HFFc6 (cell line): Measurements from ENCODE around the gene LIPH. TPM values are rescaled to one million over a fixed set of nuclear protein-coding genes. Genes with fewer than 3 reads are reported as not detected.

Source experiments
- DNase-seq: peaks from one replicate; pipeline ENCODE4 v3.0.0-alpha.2; 2018
- H3K27ac Mint-ChIP-seq: 2 replicates; pipeline ENCODE4 v1.8.0; 2020; ENCODE audit warnings: mild to moderate bottlenecking, mixed read lengths
- H3K27me3 Mint-ChIP-seq: 2 replicates; pipeline ENCODE4 v1.8.0; 2021; ENCODE audit warnings: mild to moderate bottlenecking, moderate library complexity, mixed read lengths; ENCODE audit not compliant: insufficient read depth
- H3K36me3 Mint-ChIP-seq: 2 replicates; pipeline ENCODE4 v1.8.0; 2021; ENCODE audit warnings: low read depth, mixed read lengths
- H3K4me1 Mint-ChIP-seq: 2 replicates; pipeline ENCODE4 v1.8.0; 2020; ENCODE audit warnings: low read depth, mixed read lengths
- H3K4me3 Mint-ChIP-seq: 2 replicates; pipeline ENCODE4 v1.8.0; 2020; ENCODE audit warnings: mild to moderate bottlenecking, moderate library complexity, mixed read lengths
- H3K9me3 Mint-ChIP-seq: 2 replicates; pipeline ENCODE4 v1.8.0; 2020; ENCODE audit warnings: mild to moderate bottlenecking, mixed read lengths
- CTCF ChIP-seq: fragments of 200-600 bp; sonication (generic); IDR thresholded peaks from 2 replicates; pipeline ENCODE4 v1.5.0; 2021; ENCODE audit warnings: antibody characterized with exemption, mild to moderate bottlenecking
- total RNA-seq, 6 experiments: library from RNA; stranded (reverse); fragmentation: NEBNext Ultra II Directional; extraction: Animal tissue kit (Norgen Biotek cat#: 25700); gene quantifications; 2 replicates in 1 of 6; 3 replicates in 5 of 6; pipeline ENCODE4 v1.2.3, GENCODE V29; 2021

Gene LIPH
- total RNA-seq, 6 experiments from 2014 or later, result 0.10 to 1.6 (median 0.26) TPM

- Mint-ChIP-seq H3K4me3 (no peak overlapping the region), H3K36me3 (no peaks in the 10 kb centered on the region), H3K27me3 (peaks cover 17% of the 10 kb centered on the region), H3K27ac (no peak overlapping the region), H3K9me3 (no peaks in the 10 kb centered on the region), H3K4me1 (no peaks in the 10 kb centered on the region)
- TF ChIP-seq CTCF, result no peak
- DNase-seq, result no peak
Measured at GRCh38 chr3:185521349-185522138, 30.8 kb downstream of the LIPH start.

GRCh38 chr3:185519021-185519420, 33.4 kb downstream of the LIPH start:
- Mint-ChIP-seq H3K36me3 (no peaks in the 10 kb centered on the region), H3K27me3 (peaks cover 18% of the 10 kb centered on the region), H3K4me3 (no peak overlapping the region)

GRCh38 chr3:185517387-185518130, 34.8 kb downstream of the LIPH start:
- no peak overlapping the region for H3K27ac Mint-ChIP-seq
- TF ChIP-seq CTCF, result no peak
- H3K4me1 Mint-ChIP-seq, result no peaks in the 10 kb centered on the region
- H3K9me3 Mint-ChIP-seq, result no peaks in the 10 kb centered on the region
- DNase-seq, result no peak
- peaks cover 24% of the 10 kb centered on the region for H3K27me3 Mint-ChIP-seq
- H3K36me3 Mint-ChIP-seq, result no peaks in the 10 kb centered on the region
- H3K4me3 Mint-ChIP-seq, result no peak overlapping the region

More at GRCh38 chr3:185519021-185519420, 33.4 kb downstream of the LIPH start:
- no peak for DNase-seq
- TF ChIP-seq CTCF, result no peak
- Mint-ChIP-seq H3K4me1 (no peaks in the 10 kb centered on the region), H3K27ac (no peak overlapping the region), H3K9me3 (no peaks in the 10 kb centered on the region)

GRCh38 chr3:185511711-185512110, 40.7 kb downstream of the LIPH start:
- Mint-ChIP-seq H3K4me1 (no peaks in the 10 kb centered on the region), H3K4me3 (no peak overlapping the region), H3K27me3 (peaks cover 24% of the 10 kb centered on the region), H3K27ac (no peak overlapping the region), H3K9me3 (no peaks in the 10 kb centered on the region), H3K36me3 (no peaks in the 10 kb centered on the region)
- no peak for DNase-seq
- TF ChIP-seq CTCF, result no peak

- Mint-ChIP-seq H3K4me1 (no peaks in the 10 kb centered on the region), H3K27ac (no peak overlapping the region), H3K27me3 (peaks cover 23% of the 10 kb centered on the region), H3K9me3 (no peaks in the 10 kb centered on the region), H3K36me3 (no peaks in the 10 kb centered on the region), H3K4me3 (no peak overlapping the region)
- DNase-seq, result no peak
- TF ChIP-seq CTCF, result no peak
Measured at GRCh38 chr3:185508335-185508991, 43.9 kb downstream of the LIPH start.
